Cardiac muscle cell (in vitro differentiated cells and primary cell): Measurements from ENCODE around the gene CRABP2. TPM values are rescaled to one million over a fixed set of nuclear protein-coding genes. Genes with fewer than 3 reads are reported as not detected.

ENCODE experiments used
- DNase-seq, 2 donors: peaks; one replicate each; pipeline versions ENCODE4 v3.0.0 to v3.0.0-alpha.2; 2010 to 2017; ENCODE audit warnings: low read depth in 1 of 2, low spot score in 1 of 2
- H3K27ac ChIP-seq: fragments of 200-600 bp; sonication (generic); 2 replicates; pipeline ENCODE4 v1.5.1; 2016
- H3K27me3 ChIP-seq: fragments of 200-600 bp; sonication (generic); 2 replicates; pipeline ENCODE4 v1.6.0; 2016; ENCODE audit warnings: control low read depth
- H3K36me3 ChIP-seq: fragments of 200-600 bp; sonication (generic); 2 replicates; pipeline ENCODE4 v1.5.1; 2016; ENCODE audit warnings: control low read depth
- H3K4me1 ChIP-seq: fragments of 200-600 bp; sonication (generic); 2 replicates; pipeline ENCODE4 v1.8.1; 2017; ENCODE audit warnings: low read depth, mild to moderate bottlenecking, mixed run types
- H3K4me3 ChIP-seq: fragments of 200-600 bp; sonication (generic); 2 replicates; pipeline ENCODE4 v1.5.1; 2016; ENCODE audit warnings: mild to moderate bottlenecking
- H3K9me3 ChIP-seq: fragments of 200-600 bp; sonication (generic); 2 replicates; pipeline ENCODE4 v1.5.1; 2017; ENCODE audit warnings: low read depth, mild to moderate bottlenecking, control low read depth
- polyA plus RNA-seq: library from polyadenylated mRNA; unstranded; fragments of >200 nt; fragmentation: Nextera tagmentation; extraction: Ambion mirVana; gene quantifications from 2 replicates; pipeline ENCODE4 v1.2.1, GENCODE V29; 2016
- total RNA-seq: library from RNA; depleted of rRNA; stranded (reverse); fragments of >200 nt; gene quantifications from 2 replicates; pipeline ENCODE4 v1.2.3, GENCODE V29; 2016
- TF ChIP-seq, protein P1 (sequence below): IDR thresholded peaks from 2 replicates; pipeline ENCODE4 v1.5.1; 2012; ENCODE audit warnings: low read depth, mild to moderate bottlenecking, low read length

CRABP2 gene
- total and polyA plus RNA-seq, 2 experiments from 2014 or later = 556 to 1,249 TPM

DNA sequence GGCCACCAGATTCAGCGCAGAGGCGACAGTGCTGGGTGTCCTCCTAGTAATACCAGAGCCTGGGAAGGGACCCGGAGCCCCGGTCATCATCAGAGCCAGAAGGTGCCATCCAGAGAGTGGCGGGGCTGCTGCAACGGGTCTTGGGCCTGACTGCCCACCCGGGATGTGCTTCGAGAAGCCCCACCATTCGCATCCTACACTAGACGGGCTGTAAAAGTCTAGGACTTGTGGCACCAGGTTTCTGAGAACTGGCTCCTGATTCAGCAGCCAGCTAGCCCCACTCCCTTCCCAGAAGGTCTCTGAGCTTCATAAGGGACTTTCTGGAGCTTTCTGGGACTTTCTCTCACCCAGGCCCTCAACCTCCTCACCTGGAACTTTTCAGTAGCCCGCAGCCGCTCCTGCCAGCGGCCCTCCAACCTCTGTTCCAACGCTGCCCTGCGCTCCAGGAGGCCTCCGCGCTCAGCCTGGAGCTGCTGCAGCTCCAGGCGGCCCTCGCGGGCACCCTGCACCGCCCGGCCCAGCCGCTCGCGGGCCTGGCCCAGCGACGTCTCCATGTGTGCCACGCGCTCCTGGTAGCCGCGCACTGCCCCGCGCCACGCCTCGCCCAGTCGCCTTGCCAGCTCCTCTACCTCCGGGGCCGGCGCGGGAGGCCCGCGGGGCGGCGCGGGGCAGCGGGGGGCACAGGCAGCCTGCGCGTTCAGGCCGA, 29.1 kb downstream of the CRABP2 start:
- TF ChIP-seq, protein P1, sequence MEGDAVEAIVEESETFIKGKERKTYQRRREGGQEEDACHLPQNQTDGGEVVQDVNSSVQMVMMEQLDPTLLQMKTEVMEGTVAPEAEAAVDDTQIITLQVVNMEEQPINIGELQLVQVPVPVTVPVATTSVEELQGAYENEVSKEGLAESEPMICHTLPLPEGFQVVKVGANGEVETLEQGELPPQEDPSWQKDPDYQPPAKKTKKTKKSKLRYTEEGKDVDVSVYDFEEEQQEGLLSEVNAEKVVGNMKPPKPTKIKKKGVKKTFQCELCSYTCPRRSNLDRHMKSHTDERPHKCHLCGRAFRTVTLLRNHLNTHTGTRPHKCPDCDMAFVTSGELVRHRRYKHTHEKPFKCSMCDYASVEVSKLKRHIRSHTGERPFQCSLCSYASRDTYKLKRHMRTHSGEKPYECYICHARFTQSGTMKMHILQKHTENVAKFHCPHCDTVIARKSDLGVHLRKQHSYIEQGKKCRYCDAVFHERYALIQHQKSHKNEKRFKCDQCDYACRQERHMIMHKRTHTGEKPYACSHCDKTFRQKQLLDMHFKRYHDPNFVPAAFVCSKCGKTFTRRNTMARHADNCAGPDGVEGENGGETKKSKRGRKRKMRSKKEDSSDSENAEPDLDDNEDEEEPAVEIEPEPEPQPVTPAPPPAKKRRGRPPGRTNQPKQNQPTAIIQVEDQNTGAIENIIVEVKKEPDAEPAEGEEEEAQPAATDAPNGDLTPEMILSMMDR = no peak
- no peaks in the 10 kb centered on the region for H3K9me3 ChIP-seq
- DNase-seq = peak in 1 of 2 donors; percentile 32
- H3K4me1 ChIP-seq = peaks cover 29% of the 10 kb centered on the region
- peaks cover 17% of the 10 kb centered on the region for H3K36me3 ChIP-seq
- peak overlapping the region; percentile 67 for H3K4me3 ChIP-seq
- H3K27me3 ChIP-seq = no peaks in the 10 kb centered on the region
- H3K27ac ChIP-seq = peak overlapping the region; percentile 84

DNA sequence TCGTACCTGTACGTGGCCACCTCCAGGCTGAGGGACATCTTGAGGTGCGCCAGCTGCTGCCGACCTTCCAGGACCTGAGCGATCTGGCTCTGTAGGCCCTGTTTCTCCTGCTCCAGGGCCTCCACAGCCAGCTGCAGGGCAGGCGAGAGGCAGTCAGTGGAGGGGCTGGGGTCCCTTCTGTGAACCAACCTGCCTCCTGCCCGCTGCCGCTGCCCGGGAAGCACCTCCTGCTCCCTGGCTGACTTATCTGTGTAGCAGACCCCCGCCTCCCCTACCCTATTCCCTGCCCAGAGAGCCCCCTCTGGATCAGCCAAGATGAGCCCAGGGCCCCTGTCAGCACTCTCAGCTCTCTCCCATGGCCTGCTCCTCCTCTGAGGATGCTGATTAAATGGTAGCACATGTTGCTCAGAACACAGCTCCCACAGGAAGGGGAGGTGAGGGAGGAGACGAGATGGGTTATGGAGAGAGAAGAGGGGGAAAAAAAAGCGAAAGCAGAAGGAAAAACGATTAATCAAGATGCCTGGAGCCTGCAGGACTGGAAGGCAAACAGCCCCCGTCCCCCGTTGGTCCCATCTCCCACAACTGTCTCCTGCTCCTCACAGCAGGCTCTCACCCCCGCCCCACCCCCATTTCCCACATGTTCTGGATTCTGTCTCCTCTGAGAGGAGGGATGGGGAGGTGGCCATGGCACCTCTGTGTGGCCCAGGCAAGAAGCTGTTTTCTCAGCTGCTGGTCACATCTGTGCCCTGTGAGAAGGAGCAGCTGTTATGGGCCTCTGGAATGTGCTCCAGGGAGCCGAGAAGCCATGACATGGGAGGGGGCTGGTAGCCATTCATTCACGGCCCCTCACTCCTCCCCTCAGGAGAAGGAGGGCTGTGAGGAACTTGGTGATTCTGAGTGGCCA, 29.9 kb downstream of the CRABP2 start:
- peak overlapping the region; percentile 84 for H3K27ac ChIP-seq
- no peaks in the 10 kb centered on the region for H3K27me3 ChIP-seq
- H3K36me3 ChIP-seq = peaks cover 17% of the 10 kb centered on the region
- H3K4me1 ChIP-seq = peaks cover 37% of the 10 kb centered on the region
- DNase-seq = peak; percentile 51 to 57
- H3K4me3 ChIP-seq = peak overlapping the region; percentile 67
- TF ChIP-seq, protein P1 = no peak
- no peaks in the 10 kb centered on the region for H3K9me3 ChIP-seq

DNA sequence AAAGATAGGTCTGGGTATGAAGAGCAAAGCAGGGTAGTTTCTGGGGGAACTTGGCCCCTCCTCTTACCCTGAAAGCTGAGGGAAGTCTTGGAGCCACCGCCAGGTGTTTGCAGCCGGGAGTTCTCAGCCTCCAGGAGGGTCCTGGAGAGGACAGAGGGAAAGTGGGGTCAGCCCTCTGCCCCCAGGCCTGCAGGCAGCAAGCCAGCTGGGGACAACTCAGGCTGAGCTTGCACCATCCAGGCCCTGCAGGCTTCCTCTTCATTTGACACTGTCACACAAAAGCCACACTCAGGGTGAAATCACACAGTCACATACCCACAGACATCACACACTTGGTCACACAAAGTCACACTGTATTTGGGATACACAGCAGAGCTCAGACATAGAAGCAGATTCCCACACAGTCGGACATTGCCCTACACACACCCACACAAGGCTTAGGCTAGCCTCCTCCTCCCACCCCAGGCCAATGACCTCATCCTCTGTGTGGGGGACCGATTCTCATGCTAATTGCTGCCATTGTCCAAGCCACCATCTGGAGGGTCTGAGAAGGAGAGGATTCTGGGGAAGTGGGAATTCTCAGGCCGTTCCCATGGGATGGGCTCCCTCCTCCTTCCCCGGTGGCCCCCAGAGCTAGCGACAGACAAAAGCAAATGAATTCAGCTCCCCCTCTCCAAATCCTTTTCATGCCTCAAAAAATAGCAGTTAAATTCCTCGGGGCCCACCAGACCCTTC, 31.8 kb downstream of the CRABP2 start:
- H3K36me3 ChIP-seq = peaks cover 17% of the 10 kb centered on the region
- peak in 1 of 2 donors; percentile 32 for DNase-seq
- TF ChIP-seq, protein P1 = no peak

DNA sequence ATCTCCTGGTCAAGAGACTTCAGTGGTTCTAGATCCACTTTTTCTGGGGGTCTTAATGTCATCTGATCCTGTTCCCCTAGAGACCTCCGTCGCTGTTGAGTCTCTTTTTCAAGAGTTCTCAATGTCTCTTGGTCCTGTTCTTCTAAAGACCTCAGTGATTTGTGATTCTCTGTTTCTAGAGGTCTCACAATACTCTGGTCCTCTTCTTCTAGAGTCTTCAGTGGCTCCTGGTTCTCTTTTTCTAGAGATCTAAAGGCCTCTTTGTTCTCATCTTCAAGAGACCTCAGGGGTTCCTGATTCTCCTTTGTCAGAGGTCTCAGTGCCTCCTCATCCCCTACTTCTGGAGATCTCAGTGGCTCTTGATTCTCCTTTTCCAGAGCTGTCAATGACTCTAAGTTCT, 33.6 kb downstream of the CRABP2 start:
- no peaks in the 10 kb centered on the region for H3K9me3 ChIP-seq
- TF ChIP-seq, protein P1 = no peak
- H3K4me3 ChIP-seq = no peak overlapping the region
- DNase-seq = no peak
- H3K4me1 ChIP-seq = peaks cover 69% of the 10 kb centered on the region
- peak overlapping the region; percentile 100 for H3K27ac ChIP-seq
- no peaks in the 10 kb centered on the region for H3K27me3 ChIP-seq
- peaks cover 17% of the 10 kb centered on the region for H3K36me3 ChIP-seq

More for the DNA sequence above, 31.8 kb downstream of the CRABP2 start:
- H3K4me1 ChIP-seq = peaks cover 57% of the 10 kb centered on the region
- H3K27ac ChIP-seq = peak overlapping the region; percentile 84
- H3K4me3 ChIP-seq = peak overlapping the region; percentile 67
- H3K27me3 ChIP-seq = no peaks in the 10 kb centered on the region
- H3K9me3 ChIP-seq = no peaks in the 10 kb centered on the region

DNA sequence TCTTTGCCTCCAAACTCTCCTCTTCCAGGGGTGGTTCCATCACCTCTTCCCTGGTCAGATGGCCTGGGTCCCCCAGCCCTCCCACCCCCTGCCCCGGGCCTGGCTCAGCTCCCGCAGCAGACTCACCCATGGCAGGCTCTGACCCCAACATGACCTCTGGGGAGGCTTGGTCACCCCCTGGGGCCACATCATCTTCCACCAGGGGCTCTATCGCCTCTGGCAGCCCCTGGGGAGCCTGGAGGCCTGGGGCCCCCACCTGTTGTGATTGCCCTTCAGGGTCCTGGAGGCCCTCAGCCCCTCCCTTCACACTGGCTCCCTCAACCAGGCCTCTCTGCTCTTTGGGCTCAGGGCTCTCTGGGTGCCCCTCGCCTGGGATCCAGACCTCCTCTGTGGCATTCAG, 34.6 kb downstream of the CRABP2 start:
- Histone ChIP-seq H3K36me3 (peaks cover 17% of the 10 kb centered on the region), H3K4me3 (no peak overlapping the region), H3K9me3 (no peaks in the 10 kb centered on the region), H3K27ac (peak overlapping the region; percentile 100), H3K4me1 (peaks cover 78% of the 10 kb centered on the region), H3K27me3 (no peaks in the 10 kb centered on the region)
- no peak for DNase-seq
- TF ChIP-seq, protein P1 = no peak
